Measurements from ENCODE around the gene ADAMTSL3. TPM values are rescaled to one million over a fixed set of nuclear protein-coding genes. Genes with fewer than 3 reads are reported as not detected.
"Not testable (repeated sequence)": the region's sequence is repeated elsewhere in the genome, so short reads cannot be mapped to it uniquely, and the experiment has no call there.

The ADAMTSL3 gene
- total RNA-seq, 2 donors from 2014 or later, result 0.79 to 3.4 TPM

DNA sequence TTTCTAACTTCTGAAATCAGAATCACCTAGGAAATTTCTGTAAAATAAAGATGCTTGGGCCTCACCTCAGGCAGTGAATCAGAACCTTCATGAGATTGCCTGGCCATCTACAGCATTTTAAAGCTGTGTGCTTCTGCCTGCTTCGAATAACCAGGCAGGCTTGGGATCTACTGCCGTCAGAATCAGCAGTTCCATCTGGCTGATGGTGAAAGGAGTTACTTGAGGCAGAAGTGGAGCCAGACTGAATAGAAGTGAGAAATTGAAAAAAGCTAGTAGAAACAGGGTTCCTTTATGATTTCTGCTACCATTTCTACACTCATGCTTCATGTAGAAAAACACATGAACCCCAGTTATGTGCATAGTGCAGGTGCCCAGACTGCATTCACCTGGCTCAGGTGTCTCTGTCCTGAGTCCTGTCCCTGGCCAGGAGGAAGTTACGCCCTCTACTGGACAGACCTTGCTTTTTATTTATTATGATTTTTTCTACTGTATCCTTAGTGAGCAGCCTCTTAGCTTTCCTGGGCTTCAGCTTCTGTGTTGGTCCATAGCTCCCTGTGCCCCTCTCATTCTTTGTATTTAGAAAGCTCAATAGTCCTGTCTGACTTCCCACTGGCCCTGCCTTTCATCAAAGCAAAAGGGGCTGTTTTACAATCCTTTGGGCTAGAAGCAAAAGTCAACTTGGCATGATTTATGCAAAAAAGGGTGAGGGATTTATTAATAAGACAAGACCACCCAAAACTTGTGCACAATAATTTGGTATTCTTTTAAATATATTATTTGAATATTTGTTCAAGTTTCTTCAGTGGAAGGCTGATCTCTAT is 380.9 kb downstream of the ADAMTSL3 start:
- Mint-ChIP-seq H3K27ac (no peak overlapping the region), H3K27me3 (ENCODE audit: insufficient read depth) (peaks cover 16% of the 10 kb centered on the region), H3K4me1 (no peaks in the 10 kb centered on the region), H3K9me3 (peaks cover under 1% of the 10 kb centered on the region), H3K4me3 (no peak overlapping the region), H3K36me3 (ENCODE audit: low read depth) (no peaks in the 10 kb centered on the region)
- H3K36me3 ChIP-seq (ENCODE audit: control insufficient read depth, insufficient read depth, low read length), result no peaks in the 10 kb centered on the region
- H3K27me3 ChIP-seq (ENCODE audit: control insufficient read depth, insufficient read depth, low read length, poor library complexity, severe bottlenecking), result no peaks in the 10 kb centered on the region
- DNase-seq, result peak; percentile 72
- H3K4me1 ChIP-seq (ENCODE audit: control insufficient read depth, insufficient read depth, low read length), result no peaks in the 10 kb centered on the region
- 51 to 59% methylated on average over 3 of the region's 3 CpGs for WGBS, 2 experiments (ENCODE audit: insufficient coverage in 1 of 2, insufficient read length in 1 of 2)
- TF ChIP-seq, protein P1, sequence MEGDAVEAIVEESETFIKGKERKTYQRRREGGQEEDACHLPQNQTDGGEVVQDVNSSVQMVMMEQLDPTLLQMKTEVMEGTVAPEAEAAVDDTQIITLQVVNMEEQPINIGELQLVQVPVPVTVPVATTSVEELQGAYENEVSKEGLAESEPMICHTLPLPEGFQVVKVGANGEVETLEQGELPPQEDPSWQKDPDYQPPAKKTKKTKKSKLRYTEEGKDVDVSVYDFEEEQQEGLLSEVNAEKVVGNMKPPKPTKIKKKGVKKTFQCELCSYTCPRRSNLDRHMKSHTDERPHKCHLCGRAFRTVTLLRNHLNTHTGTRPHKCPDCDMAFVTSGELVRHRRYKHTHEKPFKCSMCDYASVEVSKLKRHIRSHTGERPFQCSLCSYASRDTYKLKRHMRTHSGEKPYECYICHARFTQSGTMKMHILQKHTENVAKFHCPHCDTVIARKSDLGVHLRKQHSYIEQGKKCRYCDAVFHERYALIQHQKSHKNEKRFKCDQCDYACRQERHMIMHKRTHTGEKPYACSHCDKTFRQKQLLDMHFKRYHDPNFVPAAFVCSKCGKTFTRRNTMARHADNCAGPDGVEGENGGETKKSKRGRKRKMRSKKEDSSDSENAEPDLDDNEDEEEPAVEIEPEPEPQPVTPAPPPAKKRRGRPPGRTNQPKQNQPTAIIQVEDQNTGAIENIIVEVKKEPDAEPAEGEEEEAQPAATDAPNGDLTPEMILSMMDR (conservative IDR thresholded peaks at IDR 0.05), result peak; percentile 73
- H3K4me3 ChIP-seq (ENCODE audit: low read length), result no peak overlapping the region
- no peaks in the 10 kb centered on the region for H3K9me3 ChIP-seq (ENCODE audit: control insufficient read depth, low read length)
- no peak overlapping the region for H3K27ac ChIP-seq (ENCODE audit: low read depth, low read length)
- no peak overlapping the region for H3K9ac ChIP-seq (ENCODE audit: extremely low read depth, low read length, poor library complexity, severe bottlenecking)

DNA sequence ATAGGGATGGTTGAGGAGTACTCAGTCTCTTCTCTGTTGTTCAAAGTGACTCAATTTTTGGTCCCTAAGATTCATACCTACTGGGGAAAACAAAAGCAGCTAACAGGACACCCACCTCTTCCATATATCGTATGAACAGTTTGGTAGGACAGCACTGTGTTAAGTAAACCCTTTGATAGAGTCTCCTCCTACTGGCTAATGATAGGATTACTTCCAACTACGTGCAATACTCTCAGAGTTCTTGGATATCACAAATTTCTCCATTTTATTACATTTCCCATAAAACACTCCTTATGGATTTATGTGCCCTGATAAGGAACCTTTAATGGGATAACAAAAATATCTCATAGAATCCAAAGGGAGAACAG is 381.5 kb downstream of the ADAMTSL3 start:
- 13 to 29% methylated on average over 1 to 2 of the region's 2 CpGs for WGBS, 2 experiments (ENCODE audit: insufficient coverage in 1 of 2, insufficient read length in 1 of 2)

DNA sequence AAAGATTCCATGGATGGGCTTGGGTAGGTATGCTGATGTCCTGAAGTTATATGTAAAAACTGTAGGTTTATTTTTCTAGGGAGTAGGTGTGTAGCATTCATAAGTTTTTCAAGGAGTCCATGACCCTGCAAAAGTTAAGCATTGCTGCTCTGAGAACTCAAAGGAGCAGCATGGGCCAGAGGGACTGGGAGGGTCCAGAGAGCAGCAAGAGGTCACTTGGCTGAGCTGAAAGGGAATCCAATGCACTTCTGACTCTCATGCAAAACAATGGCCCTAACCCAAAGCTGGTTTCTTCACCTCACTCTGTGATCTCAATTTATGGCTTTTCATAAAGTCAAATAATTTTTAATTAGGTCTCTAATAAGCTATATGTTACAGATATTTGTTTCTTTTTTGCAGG is 383.4 kb downstream of the ADAMTSL3 start:
- Mint-ChIP-seq H3K4me1 (peaks cover 2% of the 10 kb centered on the region), H3K9me3 (no peaks in the 10 kb centered on the region), H3K4me3 (no peak overlapping the region), H3K27ac (no peak overlapping the region), H3K36me3 (ENCODE audit: low read depth) (no peaks in the 10 kb centered on the region), H3K27me3 (ENCODE audit: insufficient read depth) (peaks cover 5% of the 10 kb centered on the region)
- no peaks in the 10 kb centered on the region for H3K27me3 ChIP-seq (ENCODE audit: control insufficient read depth, insufficient read depth, low read length, poor library complexity, severe bottlenecking)
- TF ChIP-seq, protein P1 (conservative IDR thresholded peaks at IDR 0.05), result no peak
- H3K36me3 ChIP-seq (ENCODE audit: control insufficient read depth, insufficient read depth, low read length), result no peaks in the 10 kb centered on the region
- DNase-seq, result no peak
- H3K9me3 ChIP-seq (ENCODE audit: control insufficient read depth, low read length), result no peaks in the 10 kb centered on the region
- H3K4me1 ChIP-seq (ENCODE audit: control insufficient read depth, insufficient read depth, low read length), result no peaks in the 10 kb centered on the region
- no peak overlapping the region for H3K27ac ChIP-seq (ENCODE audit: low read depth, low read length)
- H3K9ac ChIP-seq (ENCODE audit: extremely low read depth, low read length, poor library complexity, severe bottlenecking), result no peak overlapping the region
- no peak overlapping the region for H3K4me3 ChIP-seq (ENCODE audit: low read length)

More for the DNA sequence above, 381.5 kb downstream of the ADAMTSL3 start:
- H3K36me3 ChIP-seq (ENCODE audit: control insufficient read depth, insufficient read depth, low read length), result no peaks in the 10 kb centered on the region
- no peaks in the 10 kb centered on the region for H3K36me3 Mint-ChIP-seq (ENCODE audit: low read depth)
- no peak overlapping the region for H3K27ac Mint-ChIP-seq
- H3K4me3 Mint-ChIP-seq, result no peak overlapping the region
- no peak overlapping the region for H3K4me3 ChIP-seq (ENCODE audit: low read length)
- no peak for DNase-seq
- H3K9ac ChIP-seq (ENCODE audit: extremely low read depth, low read length, poor library complexity, severe bottlenecking), result no peak overlapping the region
- H3K4me1 ChIP-seq (ENCODE audit: control insufficient read depth, insufficient read depth, low read length), result no peaks in the 10 kb centered on the region
- H3K4me1 Mint-ChIP-seq, result no peaks in the 10 kb centered on the region
- H3K9me3 Mint-ChIP-seq, result no peaks in the 10 kb centered on the region
- H3K9me3 ChIP-seq (ENCODE audit: control insufficient read depth, low read length), result no peaks in the 10 kb centered on the region
- no peaks in the 10 kb centered on the region for H3K27me3 ChIP-seq (ENCODE audit: control insufficient read depth, insufficient read depth, low read length, poor library complexity, severe bottlenecking)
- TF ChIP-seq, protein P1 (conservative IDR thresholded peaks at IDR 0.05), result peak; percentile 69
- H3K27me3 Mint-ChIP-seq (ENCODE audit: insufficient read depth), result peaks cover 12% of the 10 kb centered on the region
- no peak overlapping the region for H3K27ac ChIP-seq (ENCODE audit: low read depth, low read length)

DNA sequence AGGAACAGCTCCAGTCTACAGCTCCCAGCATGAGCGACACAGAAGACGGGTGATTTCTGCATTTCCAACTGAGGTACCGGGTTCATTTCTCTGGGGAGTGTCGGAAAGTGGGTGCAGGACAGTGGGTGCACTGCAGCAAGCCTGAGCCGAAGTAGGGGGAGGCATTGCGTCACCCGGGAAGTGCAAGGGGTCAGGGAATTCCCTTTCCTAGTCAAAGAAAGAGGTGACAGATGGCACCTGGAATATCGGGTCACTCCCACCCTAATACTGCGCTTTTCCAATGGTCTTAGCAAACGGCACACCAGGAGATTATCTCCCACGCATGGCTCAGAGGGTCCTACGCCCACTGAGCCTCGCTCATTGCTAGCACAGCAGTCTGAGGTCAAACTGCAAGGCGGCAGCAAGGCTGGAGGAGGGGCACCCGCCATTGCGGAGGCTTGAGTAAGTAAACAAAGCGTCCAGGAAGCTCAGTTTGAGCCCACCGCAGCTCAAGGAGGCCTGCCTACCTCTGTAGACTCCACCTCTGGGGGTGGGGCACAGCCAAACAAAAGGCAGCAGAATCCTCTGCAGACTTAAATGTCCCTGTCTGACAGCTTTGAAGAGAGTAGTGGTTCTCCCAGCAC is 388.6 kb downstream of the ADAMTSL3 start:
- H3K9me3 ChIP-seq (ENCODE audit: control insufficient read depth, low read length); H3K27ac ChIP-seq (ENCODE audit: low read depth, low read length); H3K36me3 Mint-ChIP-seq (ENCODE audit: low read depth); H3K27me3 Mint-ChIP-seq (ENCODE audit: insufficient read depth); H3K9ac ChIP-seq (ENCODE audit: extremely low read depth, low read length, poor library complexity, severe bottlenecking); H3K27me3 ChIP-seq (ENCODE audit: control insufficient read depth, insufficient read depth, low read length, poor library complexity, severe bottlenecking); H3K4me3 ChIP-seq (ENCODE audit: low read length); H3K4me1 Mint-ChIP-seq; H3K36me3 ChIP-seq (ENCODE audit: control insufficient read depth, insufficient read depth, low read length); H3K4me1 ChIP-seq (ENCODE audit: control insufficient read depth, insufficient read depth, low read length): not testable (repeated sequence)
- peak; percentile 86 for DNase-seq
- peak overlapping the region; percentile 92 for H3K27ac Mint-ChIP-seq
- H3K9me3 Mint-ChIP-seq, result peaks cover 28% of the 10 kb centered on the region
- peak overlapping the region; percentile 68 for H3K4me3 Mint-ChIP-seq
- WGBS, 2 experiments (ENCODE audit: insufficient coverage in 1 of 2, insufficient read length in 1 of 2), result 77 to 82% methylated on average over 15 to 18 of the region's 18 CpGs
